HS-5 (cell line): Measurements from ENCODE around the gene TXNRD1.
"Not testable (repeated sequence)": the region's sequence is repeated elsewhere in the genome, so short reads cannot be mapped to it uniquely, and the experiment has no call there.

Experiments
- DNase-seq: peaks from one replicate; pipeline ENCODE4 v3.0.0-alpha.2; 2012; ENCODE audit warnings: low read depth

The TXNRD1 gene

GRCh38 chr12:104328278-104328677 is 112.7 kb downstream of the TXNRD1 start:
- not testable (repeated sequence) for DNase-seq

GRCh38 chr12:104328790-104329189 is 113.2 kb downstream of the TXNRD1 start:
- DNase-seq, result no peak

- DNase-seq, result no peak
These were observed 114.3 kb downstream of the TXNRD1 start for GRCh38 chr12:104329707-104330532.

GRCh38 chr12:104331376-104331775 is 115.8 kb downstream of the TXNRD1 start:
- DNase-seq, result no peak

GRCh38 chr12:104332273-104332672 is 116.7 kb downstream of the TXNRD1 start:
- not testable (repeated sequence) for DNase-seq

- no peak for DNase-seq
These were observed 118.2 kb downstream of the TXNRD1 start for GRCh38 chr12:104333692-104334255.

- DNase-seq, result no peak
These were observed 119.0 kb downstream of the TXNRD1 start for GRCh38 chr12:104334581-104334980.

GRCh38 chr12:104336115-104336514 is 120.5 kb downstream of the TXNRD1 start:
- DNase-seq, result no peak

- no peak for DNase-seq
These were observed 121.5 kb downstream of the TXNRD1 start for GRCh38 chr12:104337030-104337558.

GRCh38 chr12:104339663-104340062 is 124.1 kb downstream of the TXNRD1 start:
- no peak for DNase-seq

- DNase-seq, result no peak
These were observed 124.6 kb downstream of the TXNRD1 start for GRCh38 chr12:104340177-104340576.

GRCh38 chr12:104340925-104341611 is 125.5 kb downstream of the TXNRD1 start:
- DNase-seq, result no peak

GRCh38 chr12:104342147-104342546 is 126.6 kb downstream of the TXNRD1 start:
- no peak for DNase-seq

- DNase-seq, result no peak
These were observed 127.2 kb downstream of the TXNRD1 start for GRCh38 chr12:104342635-104343249.

- no peak for DNase-seq
These were observed 129.1 kb downstream of the TXNRD1 start for GRCh38 chr12:104344682-104345081.

- no peak for DNase-seq
These were observed 129.9 kb downstream of the TXNRD1 start for GRCh38 chr12:104345234-104346066.

- no peak for DNase-seq
These were observed 131.9 kb downstream of the TXNRD1 start for GRCh38 chr12:104347374-104348075.

- no peak for DNase-seq
These were observed 132.9 kb downstream of the TXNRD1 start for GRCh38 chr12:104348283-104348993.

GRCh38 chr12:104348994-104349494 is 133.5 kb downstream of the TXNRD1 start:
- DNase-seq, result no peak
